Fibroblast of skin of abdomen (primary cell): ENCODE measurements around the gene PGAP3.

Source experiments
- DNase-seq: peaks from one replicate; pipeline ENCODE4 v3.0.0-alpha.2; 2013

The PGAP3 gene

DNA sequence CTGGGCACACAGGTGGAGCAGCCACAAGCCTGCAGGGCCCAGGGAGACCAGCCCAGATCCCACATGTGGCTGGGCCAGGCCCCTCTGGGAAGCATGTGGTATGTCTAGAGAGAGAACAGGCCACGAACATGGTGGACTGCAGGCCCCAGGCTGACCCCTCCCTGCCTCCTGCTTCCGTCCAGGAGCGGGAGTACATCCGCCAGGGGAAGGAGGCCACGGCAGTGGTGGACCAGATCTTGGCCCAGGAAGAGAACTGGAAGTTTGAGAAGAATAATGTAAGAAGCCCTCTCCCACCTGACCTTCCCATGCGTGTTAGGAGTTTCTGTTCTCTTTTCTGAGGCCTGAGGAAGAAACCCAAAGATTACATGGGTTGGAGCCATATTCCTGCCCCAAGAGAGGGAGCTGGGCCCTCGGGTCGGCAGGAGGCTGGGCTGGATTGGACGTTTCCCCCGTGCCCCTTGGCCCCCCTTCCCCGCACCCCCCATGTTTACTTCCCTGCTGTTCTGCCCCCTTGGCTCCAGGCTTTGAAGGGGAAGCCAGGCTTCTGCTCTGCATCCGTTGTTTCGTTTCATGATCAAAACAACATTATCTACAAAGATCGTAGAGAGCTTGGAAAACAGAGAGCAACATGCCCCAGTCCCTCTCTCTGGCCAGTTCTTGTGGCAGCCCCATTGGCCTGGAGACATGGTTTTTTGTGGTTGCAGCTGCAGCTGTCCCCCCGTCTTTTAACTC, 28.4 kb downstream of the PGAP3 start:
- no peak for DNase-seq

DNA sequence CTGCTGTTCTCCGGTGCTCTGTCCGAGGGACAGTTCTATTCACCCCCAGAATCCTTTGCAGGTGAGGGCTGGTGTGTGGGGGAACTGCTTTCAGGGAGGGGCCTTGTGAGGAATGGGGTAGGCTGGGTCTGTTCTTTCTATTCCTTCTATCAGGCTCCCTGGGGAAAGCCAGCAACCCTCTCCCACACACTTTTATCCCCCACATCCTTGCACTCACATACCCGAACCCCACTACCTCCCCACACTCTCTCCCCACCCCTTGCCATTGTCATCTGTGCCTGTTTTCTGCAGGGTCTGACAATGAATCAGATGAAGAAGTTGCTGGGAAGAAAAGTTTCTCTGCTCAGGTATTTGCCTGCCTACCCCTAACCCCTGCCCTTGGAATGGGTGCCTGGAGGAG, 29.1 kb downstream of the PGAP3 start:
- DNase-seq = no peak

DNA sequence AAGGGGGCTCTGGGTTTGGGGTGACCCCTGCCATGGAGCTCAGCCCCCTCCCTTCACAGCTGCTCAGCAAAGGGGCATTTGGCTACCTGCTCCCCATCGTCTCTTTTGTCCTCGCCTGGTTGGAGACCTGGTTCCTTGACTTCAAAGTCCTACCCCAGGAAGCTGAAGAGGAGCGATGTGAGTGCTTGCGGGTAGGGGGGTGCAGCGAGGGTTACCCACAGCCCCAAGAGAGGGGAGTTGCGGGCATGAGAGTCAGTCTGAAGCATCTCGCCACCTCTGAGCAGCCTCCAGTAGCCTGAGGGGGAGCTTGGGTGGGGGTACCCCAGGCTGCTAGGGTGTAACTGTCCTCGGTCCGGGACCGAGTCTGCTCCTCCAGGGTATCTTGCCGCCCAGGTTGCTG, 29.5 kb downstream of the PGAP3 start:
- DNase-seq = no peak

DNA sequence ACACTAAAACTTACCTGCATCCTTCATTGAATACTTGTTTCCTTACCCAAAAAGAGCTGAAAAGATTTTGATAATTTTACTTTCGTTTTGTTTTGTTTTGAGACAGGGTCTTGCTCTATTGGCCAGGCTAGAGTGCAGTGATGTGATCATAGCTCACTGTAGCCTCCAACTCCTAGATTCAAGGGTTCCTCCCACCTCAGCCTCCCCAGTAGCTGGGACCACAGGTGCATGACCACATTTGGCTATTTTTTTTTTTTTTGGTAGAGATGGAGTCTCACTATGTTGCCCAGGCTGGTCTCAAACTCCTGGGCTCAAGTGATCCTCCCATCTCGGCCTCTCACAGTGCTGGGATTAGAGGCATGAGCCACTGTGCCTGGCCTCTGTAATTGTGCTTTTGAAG, 32.8 kb downstream of the PGAP3 start:
- no peak for DNase-seq

DNA sequence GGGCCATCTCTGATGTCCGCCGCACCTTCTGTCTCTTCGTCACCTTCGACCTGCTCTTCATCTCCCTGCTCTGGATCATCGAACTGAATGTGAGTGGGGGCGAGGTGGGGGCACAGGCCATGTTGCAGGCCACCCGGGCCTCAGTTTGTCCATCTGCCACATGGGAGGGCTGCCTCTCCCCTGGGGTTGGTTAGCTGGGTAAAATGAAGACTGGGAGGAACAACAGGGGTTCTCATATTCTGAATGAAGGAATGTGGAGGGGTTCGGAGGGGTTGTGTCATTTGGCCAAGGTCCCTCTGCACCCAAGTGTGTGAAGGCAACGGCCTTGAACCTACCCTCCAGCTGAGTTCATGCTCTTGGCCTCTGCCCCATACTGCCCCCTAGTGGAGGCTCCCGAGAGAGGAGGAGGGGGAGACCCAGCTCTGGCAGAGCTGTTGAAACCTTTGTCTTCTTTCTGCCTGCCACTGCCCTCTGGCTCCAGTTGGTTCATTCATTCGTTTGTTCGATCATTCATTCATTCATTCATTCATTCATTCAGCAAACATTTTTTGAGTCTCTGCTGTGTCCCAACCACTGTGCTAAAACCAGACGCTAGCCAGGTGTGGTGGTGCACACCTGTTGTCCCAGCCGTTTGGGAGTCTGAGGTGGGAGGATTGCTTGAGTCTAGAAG, 34.1 kb downstream of the PGAP3 start:
- DNase-seq = peak; percentile 28

DNA sequence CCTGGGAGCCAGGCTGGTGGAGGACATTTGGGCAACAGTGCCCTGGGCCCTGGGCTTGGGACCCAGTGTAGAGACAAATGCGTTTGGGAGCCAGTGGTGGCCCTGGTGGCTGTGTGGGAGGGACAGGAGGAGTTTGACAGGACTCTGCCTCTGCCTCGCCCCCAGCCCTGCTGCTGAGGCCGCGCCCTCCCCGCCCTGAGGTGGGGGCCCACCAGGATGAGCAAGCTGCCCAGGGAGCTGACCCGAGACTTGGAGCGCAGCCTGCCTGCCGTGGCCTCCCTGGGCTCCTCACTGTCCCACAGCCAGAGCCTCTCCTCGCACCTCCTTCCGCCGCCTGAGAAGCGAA, 34.6 kb downstream of the PGAP3 start:
- no peak for DNase-seq

DNA sequence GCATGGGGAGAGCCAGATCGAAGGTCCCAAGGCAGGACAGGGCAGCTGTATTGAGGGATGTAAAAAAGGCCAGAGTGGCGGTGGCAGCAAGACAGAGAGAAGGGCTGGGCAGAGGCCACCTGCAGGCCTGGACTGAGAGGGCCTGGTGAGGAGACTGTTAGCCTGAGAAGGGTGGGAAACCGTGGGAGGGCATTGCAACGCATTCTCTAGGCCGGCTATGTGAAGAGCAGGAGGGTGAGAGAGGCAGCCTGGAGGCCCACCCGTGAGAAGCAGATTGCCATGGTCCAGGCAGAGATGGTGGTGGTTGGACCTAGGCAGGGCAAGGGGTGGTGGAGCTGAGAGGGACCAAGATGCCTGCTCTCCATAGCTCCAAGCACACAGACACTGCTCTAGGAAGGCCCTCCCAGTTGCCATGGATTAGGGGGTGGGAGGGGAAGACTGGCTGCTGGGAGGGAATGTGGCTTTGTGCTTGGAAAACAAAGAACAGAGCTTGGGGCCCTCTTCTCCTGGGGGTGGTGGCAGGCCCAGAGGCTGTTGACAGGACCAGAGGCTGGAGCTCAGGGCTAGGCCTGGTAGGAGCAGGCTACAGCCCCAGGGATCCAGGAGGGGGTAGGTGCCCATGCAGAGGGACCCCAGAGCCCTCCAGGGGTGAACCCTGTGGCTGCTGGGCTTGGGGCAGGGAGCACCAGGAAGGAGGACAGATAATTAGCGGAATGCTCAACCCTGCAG, 35.1 kb downstream of the PGAP3 start:
- no peak for DNase-seq

DNA sequence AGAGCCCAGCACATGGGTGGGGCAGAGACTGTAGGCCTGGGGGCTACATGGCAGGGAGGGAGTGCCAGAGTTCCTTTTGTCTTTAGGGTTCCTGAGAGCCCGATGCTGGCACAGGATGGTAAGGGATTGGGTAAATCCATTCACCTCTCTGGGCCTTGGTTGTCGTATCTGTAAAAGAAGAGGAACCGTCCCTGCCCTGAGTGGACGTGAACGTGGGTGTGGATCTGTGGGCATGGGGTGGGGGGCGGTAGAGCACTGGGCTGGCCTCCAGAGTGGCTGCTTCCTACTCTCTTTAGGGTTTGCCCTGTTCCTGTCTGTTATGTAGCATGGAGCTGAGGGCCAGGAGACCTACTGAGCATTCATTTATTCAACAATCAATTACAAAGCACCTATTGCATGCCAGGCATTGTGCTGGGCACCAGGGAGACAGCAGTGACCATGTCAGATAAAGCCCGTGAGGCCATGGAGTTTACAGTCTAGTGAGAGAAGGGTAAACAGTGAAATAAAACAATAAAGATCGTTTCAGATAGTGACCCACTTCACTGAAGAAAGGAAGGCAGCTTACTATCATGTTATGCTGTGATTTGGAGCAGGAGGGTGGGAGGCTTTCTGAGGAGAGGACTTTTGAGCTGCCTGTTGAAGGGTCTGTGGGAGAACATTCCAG, 35.8 kb downstream of the PGAP3 start:
- DNase-seq = no peak

DNA sequence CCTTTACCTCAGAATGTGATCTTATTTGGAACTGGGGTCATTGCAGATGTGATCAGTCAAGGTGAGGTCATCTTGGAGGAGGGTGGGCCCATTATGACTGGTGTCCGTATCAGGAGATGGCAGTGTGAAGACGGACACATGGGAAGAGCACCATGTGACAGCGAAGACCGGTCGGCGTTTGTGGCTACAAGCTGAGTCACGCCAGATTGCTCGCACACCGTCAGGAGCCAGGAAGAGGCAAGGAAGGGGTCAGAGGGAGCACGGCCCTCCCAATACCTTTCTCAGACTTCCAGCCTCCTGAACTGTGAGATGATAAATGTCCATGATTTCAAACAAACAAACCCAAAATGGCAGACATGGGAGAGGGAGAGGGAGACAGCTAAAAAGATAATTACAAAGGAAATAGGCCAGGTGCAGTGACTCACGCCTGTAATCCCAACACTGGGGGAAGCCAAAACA, 37.7 kb downstream of the PGAP3 start:
- DNase-seq = no peak

DNA sequence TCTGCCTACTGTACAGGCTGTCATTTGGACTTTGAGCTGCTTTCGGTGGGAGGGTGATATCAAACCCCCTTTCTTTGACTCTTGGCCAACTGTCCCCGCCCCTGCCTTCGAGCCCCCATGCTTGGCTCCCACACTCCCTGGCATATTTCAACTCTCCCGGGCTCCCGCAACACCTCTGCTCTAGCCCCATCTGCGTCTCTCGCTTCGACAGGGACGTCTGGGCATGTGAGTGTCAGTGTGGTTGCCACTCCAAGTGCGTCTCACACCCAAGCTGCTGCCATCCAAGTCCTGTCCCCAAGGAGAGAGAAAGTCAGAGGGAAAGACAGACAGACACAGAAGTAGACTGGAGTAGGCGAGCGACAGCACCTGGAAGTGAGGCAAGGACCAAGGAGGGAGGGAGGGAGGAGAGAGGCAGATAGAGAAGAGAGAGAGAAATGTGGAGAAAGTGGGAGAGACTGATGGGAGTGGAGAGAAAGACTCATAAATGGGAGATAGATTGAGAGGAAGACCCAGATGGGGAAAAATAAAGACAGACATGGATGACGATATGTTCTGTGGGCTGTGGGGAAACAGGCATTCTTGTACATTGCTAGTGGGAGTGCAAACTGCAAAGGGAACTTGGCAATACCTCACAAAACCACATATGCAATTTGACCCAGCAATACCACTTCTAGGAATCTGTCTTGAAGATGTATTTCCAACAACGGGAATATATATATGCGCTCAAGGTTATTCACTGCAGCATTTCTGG, 39.1 kb downstream of the PGAP3 start:
- peak; percentile 85 for DNase-seq

DNA sequence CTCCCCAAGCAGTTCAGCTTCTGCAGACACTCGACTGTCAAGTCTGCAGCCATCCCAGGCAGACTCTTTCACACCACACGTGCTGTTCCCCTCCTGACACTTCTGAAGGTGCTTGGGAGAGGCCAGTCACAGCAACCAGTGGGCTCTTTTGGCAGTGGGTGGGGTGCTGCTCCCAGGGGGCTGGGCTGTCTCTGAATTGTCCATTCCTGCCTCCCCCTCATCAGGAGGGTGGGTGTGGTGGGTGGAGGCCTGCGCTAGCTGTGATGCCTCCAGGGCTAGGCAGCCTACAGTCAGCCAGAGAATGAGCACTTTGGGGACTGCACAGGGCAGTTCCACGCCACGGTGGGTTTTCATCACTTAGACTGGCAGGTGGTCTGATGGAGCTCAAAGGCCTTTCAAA, 40.6 kb downstream of the PGAP3 start:
- DNase-seq = no peak

DNA sequence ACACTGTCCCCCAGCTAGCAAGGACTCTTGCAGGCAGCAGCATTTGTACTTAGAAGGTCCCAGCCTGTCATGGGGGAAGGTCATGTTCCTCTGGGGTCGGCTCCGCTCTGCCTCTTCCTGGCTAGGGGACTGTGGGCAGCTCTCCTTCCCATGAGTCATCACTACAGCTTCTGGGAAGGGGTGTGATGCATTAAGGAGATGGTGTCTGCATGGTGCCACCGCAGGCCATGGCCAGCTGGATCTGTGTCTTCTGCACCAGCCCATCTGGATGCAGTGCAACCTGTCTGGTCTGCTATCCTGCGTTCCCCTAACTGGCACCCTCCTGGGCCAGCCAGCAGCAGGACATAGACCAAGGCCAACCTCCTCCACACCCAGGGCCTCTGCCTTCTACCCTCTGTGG, 44.6 kb downstream of the PGAP3 start:
- no peak for DNase-seq

DNA sequence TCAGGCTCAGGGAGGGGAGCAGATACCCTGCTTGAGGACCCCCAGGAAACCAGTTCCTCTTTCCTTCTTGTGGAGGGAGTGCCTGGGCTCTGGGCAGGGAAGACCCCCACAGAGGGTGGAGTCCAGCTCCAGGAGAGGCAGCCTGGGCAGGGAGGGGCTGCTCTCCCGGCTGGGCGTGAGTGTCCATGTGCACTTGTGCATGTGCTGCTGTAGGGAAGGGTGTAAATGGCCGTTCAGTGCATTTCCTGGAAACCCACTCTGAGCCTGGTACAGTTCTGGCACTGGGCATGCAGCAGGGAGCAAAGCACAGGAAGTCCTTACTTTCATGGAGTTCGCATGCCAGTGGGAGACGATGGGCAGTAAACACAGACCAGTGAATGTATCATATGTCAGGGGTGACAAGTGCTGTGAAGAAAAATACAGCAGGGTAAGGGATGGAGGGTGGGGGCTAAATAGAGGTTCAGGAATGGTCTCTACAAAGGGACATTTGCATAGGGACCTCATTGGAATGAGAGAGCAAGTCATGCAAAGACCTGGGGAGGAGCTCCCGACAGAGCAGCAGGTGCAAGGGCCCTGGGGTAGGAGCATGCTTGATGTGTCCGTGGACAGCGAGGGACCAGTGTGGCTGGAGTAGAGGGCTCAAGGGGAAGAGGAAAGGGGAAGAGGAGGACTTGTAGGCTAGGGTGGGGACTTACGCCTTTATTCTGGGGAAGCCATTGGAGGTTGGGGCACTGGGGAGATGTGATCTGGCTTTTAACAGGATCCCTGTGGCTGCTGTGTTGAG, 45.4 kb downstream of the PGAP3 start:
- no peak for DNase-seq

DNA sequence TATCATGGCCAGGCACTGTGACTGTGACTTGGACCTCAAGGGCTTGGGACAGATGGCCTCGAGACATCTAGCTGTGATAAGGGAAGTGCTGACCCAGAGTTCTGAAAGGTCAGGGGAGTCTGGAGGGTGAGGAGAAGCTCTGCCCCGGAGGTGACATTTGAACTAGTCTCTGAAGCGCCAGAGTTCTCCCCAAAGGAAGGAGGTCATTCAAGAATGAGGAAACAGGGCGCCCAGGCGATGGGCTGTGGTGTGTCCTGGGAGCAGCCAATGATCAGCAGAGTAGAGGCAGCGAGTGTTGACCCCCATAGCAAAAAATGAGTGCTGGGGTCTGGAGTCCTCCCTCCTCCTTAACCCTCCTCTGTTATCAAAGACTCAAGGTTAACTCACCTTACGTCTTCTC, 46.0 kb downstream of the PGAP3 start:
- no peak for DNase-seq

DNA sequence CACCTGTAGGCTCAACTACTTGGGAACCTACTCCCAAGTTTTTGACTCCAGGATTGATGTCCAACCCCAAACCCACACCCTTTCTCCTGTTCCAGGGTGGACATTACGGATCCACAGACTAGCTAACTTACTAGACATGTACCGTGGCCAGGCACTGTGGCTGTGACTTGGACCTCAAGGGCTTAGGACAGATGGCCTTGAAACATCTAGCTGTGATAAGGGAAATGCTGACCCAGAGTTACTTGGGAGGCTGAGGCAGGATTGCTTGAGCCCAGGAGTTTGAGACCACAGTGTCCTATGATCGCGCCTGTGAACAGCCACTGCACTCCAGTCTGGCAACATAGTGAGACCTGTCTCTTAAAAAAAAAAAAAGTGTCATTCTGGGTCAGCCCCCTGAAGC, 46.8 kb downstream of the PGAP3 start:
- no peak for DNase-seq

DNA sequence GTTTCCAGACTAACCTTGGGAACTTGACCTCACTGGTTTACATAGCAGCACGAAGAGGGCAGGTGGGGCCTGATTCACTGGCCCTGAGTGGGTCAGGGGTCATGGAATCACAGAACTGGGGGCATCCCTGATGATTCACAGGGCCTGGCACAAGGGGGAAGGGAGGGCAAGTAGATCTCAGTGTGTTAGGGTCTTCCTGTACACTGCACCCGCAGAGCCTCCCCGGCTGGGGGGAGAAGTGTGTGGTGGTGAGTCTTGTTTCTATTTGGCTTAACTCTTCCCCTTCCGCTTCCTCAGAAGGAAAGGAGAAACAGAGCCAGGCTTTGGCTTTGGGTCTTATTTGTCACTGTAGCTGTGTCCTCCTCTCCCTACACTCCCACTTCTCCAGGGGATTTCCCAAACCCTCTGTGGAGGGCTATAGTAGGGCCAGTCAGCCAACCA, 47.2 kb downstream of the PGAP3 start:
- no peak for DNase-seq

DNA sequence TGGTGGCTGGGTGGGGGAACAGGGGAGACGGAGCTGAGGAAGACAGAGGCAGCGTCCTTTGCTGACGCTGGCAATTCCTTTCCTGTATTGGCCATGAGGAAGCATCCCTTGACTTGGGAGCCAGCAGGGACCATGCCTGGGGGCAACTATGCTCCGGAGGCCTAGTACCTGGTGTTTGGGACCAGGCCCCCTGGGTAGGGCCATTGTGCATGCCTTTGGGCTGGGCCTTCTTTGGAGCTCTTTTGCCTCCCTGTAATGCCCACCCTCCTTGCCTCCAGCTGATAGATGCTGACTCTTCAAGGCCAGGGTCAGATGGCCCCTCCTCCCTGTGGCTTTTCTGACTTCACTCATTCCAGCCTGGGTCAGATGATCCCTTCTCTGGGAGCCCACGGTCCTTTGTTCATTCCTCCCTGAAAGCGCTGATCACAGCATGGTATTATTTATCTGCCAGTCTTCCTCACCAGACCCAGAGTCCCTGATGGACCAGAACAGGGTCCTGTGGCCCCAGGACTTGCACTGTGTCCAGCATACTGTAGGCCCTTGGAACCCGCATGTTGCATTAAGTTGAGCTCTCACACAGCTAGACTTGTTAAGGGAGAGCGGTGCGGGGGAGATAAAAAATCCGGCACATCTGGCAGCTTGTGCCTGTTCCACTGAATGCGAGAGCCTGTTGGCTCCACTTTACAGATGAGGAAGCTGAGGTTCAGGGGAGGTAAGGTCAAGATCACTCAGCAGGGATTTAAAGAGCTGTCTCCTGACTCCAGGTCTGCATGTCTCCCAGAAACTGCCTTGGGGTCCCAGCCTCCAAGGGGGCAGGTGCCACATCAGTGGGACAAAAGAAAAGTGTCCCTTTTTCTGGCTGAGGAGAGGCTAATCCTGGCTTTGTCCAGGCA, 48.0 kb downstream of the PGAP3 start:
- DNase-seq = no peak

DNA sequence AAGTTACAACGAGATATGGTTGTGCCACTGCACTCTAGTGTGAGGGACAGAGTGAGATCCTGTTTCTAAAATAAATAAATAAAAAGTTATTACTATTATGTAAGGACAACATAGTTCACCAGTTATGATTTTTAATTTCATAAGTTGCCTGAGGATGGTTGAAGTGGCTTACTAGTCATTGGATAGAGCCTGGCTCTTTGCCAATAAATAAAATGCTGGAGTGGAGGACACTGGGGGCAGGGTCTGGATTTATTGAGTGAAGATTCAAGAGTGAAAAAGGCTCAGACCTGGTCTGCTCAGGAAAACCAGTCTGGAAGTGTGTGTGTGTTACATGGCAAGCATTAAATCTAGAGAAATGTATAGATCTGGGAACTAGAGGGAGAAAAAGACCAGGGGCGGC, 48.8 kb downstream of the PGAP3 start:
- DNase-seq = no peak

DNA sequence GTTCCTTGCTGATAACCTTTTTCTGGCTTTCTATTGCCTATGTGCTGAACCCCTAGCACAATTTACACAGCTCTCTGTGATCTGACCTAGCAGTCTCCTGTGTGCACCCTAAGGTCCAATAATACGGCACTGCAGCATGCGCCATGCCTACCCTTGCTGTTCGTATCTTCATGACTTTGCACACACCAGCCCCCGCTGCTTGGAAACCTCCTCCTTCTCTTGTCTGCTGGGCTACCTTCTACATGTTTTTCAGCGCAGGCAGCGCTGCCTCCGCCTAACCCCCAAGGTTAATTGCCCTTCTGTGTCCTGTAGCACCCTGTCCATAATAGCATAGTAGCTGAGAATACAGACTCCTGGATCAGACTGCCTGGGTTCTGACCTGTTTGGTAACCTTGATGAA, 49.5 kb downstream of the PGAP3 start:
- no peak for DNase-seq

DNA sequence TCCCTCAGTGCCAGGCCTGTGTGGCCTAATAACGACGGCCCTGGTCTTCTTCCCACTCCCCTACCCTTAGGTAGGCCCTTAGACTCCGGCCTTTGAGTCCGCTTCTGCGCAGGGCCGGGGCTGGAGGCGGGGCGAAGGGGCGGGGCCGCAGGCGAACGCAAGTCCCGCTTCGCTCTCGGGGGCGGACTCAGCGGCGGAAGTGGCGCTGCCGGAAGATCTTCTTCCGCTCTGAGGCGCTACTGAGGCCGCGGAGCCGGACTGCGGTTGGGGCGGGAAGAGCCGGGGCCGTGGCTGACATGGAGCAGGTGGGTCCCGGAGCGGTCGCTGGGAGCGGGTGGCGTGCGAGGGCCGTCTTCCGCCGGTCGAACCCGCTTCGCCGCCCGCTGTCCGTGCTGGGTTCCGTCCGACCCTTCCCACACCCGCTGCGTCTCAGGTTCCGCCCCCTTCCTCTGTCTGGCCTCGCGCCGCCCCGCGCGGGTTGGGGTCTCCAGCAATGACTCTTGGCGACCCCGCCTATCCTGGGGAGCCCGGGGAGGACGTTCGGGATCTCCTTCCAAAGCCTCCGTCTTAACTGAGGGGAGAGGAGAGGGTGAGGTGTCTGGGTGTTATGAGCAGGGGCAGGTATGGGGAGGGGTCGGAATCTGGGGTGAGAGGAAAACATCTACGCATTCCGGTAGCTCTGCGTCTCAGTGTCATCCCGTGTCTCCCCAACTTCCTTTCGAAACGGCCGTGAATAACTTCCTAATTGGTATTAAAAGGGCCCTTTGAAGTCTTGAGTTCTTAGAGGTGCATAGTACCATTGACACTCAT, 50.7 kb downstream of the PGAP3 start, which contains the start of gene STARD3:
TSS of gene STARD3 (plus strand) at position 218 of the 810 bp plus-strand sequence. CDS start 16,388 bp downstream, outside the sequence.
- DNase-seq = peak; percentile 85
